ENCODE data around the gene PANX1.

Gene PANX1

DNA sequence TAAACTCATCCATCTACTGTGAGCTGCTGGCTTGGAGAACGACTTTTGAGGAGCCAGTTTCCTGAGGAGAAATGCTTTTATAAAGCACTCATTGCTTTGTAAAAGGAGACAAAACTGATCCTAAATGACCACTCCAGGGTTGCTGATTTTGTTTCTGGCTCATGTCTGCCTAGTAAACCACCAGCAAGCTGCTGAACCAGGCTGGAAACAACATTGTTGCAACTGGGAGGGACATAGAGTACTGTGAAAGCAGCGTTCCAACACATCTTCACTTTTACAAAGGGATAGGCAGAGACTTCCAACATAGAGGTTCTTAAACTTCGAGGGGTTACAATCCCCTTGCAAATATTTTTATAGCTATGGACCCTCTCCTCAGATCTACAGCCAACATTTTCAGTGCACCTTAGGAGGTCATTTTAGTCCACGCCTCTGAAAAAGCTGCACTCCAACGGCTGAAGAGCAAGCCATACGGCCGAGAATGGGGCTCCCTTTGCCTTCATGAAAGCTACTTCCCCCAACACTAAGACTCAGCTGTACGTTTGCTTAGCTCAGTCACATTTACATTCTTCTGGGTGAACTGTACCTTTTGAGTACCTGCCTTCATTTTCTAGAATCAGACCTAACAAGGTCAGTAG lies 54.7 kb downstream of the PANX1 start:
- Histone ChIP-seq H3K27me3 (ENCODE audit: control insufficient read depth, insufficient read depth, low read length) (no peaks in the 10 kb centered on the region), H3K9ac (ENCODE audit: low read length) (no peak overlapping the region), H3K9me3 (ENCODE audit: control insufficient read depth, low read length) (no peaks in the 10 kb centered on the region), H3K36me3 (ENCODE audit: control insufficient read depth, insufficient read depth, low read length) (no peaks in the 10 kb centered on the region), H3K4me1 (ENCODE audit: control insufficient read depth, insufficient read depth, low read length) (no peaks in the 10 kb centered on the region), H3K4me3 (ENCODE audit: low read length) (no peak overlapping the region)

DNA sequence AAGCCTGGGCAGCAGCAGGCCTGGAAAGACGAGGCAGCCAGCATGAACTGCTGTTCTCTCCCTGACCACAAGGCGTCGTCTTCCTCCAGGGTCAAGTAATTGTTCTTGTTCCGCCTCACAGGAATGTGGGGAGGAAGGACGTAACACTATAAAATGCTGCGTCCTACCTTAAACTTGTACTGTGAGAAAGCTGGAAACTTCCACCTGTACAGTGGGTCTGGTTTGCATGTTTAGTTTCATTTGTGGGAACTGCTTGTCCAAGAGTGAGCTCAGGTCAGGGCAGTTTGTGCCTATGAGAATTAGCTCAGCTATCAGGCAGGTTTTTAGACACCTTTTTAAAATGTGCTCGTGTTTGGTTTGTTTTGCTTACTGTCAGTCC lies 55.2 kb downstream of the PANX1 start:
- Histone ChIP-seq H3K4me3 (ENCODE audit: low read length) (no peak overlapping the region), H3K4me1 (ENCODE audit: control insufficient read depth, insufficient read depth, low read length) (no peaks in the 10 kb centered on the region), H3K9me3 (ENCODE audit: control insufficient read depth, low read length) (no peaks in the 10 kb centered on the region), H3K9ac (ENCODE audit: low read length) (no peak overlapping the region), H3K36me3 (ENCODE audit: control insufficient read depth, insufficient read depth, low read length) (no peaks in the 10 kb centered on the region), H3K27me3 (ENCODE audit: control insufficient read depth, insufficient read depth, low read length) (no peaks in the 10 kb centered on the region)

DNA sequence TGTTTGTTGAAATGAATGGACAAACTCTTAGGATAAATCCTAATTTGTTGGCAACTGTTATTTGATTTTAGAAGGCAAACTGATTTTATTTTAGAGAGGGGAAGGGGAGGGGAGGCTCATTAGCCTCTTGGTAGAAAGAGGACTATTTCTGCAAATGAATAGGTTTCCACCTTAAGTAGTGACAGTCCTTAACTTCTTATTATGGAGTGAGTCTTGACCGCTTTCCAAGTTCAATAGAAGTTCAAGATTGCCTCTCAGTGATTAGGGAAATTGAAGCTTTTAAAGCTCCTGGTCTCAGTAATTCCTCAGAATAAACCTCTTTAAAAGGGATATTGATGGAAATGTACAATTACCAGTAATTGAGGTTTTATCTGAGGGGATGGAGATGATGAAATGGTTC lies 55.7 kb downstream of the PANX1 start:
- no peak overlapping the region for H3K4me3 ChIP-seq (ENCODE audit: low read length)

DNA sequence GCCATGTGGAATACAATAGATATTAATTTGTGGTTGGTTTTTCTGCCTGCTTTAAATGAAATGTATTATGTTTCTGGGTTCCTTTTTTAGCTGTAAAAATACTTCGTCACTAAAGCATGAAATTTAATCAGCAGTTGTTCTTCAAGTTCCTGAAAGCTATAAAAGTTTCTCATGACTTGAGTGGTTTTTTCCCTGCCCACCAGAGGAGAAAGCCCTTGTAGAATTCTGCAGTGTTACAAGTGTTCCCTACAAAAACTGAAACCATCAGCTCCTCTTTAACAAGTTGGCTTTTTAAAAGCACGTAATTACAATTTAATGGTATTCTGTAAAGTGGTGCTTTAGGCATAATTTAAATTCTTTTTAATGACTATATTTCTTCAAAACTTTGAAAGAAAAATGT lies 56.2 kb downstream of the PANX1 start:
- Histone ChIP-seq H3K27me3 (ENCODE audit: control insufficient read depth, insufficient read depth, low read length) (no peaks in the 10 kb centered on the region), H3K9ac (ENCODE audit: low read length) (no peak overlapping the region), H3K4me3 (ENCODE audit: low read length) (no peak overlapping the region), H3K9me3 (ENCODE audit: control insufficient read depth, low read length) (no peaks in the 10 kb centered on the region), H3K4me1 (ENCODE audit: control insufficient read depth, insufficient read depth, low read length) (no peaks in the 10 kb centered on the region), H3K36me3 (ENCODE audit: control insufficient read depth, insufficient read depth, low read length) (no peaks in the 10 kb centered on the region)

More for the DNA sequence above, 55.7 kb downstream of the PANX1 start:
- no peaks in the 10 kb centered on the region for H3K36me3 ChIP-seq (ENCODE audit: control insufficient read depth, insufficient read depth, low read length)
- H3K9me3 ChIP-seq (ENCODE audit: control insufficient read depth, low read length): no peaks in the 10 kb centered on the region
- no peaks in the 10 kb centered on the region for H3K4me1 ChIP-seq (ENCODE audit: control insufficient read depth, insufficient read depth, low read length)
- H3K9ac ChIP-seq (ENCODE audit: low read length): no peak overlapping the region
- H3K27me3 ChIP-seq (ENCODE audit: control insufficient read depth, insufficient read depth, low read length): no peaks in the 10 kb centered on the region

DNA sequence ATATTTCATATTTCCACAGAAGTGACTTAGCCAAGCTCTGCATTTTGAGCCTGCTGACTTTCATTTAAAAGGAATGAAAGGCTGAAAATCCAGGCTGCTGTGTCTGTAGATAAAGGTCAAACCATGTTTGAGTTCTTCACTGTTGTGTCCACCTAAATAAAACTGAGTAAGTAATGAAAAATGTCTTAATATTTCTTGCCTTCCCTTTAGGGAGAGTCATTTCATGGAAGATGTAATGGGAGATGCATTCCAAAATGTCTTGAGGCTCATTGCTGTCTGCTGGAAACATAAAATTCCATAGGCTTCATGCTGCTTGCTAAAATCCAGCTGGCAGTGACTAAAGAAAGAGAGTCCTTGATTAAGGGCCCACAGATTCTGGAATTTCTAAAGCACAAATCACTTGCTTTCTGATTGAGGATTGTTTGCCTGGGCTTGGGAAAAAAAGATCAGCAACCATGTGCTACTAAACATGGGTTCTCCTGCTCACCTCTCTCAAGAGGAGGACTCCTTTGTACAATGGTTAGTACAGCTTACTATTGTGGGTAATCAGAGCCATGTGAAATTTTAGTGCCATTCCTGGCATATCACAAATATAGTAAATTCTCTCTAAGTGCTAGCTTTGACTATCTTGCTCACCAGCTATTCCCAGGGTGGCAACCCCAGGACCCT lies 56.9 kb downstream of the PANX1 start:
- Histone ChIP-seq H3K27me3 (ENCODE audit: control insufficient read depth, insufficient read depth, low read length) (no peaks in the 10 kb centered on the region), H3K4me3 (ENCODE audit: low read length) (no peak overlapping the region), H3K4me1 (ENCODE audit: control insufficient read depth, insufficient read depth, low read length) (no peaks in the 10 kb centered on the region), H3K9ac (ENCODE audit: low read length) (no peak overlapping the region), H3K36me3 (ENCODE audit: control insufficient read depth, insufficient read depth, low read length) (no peaks in the 10 kb centered on the region), H3K9me3 (ENCODE audit: control insufficient read depth, low read length) (no peaks in the 10 kb centered on the region)

DNA sequence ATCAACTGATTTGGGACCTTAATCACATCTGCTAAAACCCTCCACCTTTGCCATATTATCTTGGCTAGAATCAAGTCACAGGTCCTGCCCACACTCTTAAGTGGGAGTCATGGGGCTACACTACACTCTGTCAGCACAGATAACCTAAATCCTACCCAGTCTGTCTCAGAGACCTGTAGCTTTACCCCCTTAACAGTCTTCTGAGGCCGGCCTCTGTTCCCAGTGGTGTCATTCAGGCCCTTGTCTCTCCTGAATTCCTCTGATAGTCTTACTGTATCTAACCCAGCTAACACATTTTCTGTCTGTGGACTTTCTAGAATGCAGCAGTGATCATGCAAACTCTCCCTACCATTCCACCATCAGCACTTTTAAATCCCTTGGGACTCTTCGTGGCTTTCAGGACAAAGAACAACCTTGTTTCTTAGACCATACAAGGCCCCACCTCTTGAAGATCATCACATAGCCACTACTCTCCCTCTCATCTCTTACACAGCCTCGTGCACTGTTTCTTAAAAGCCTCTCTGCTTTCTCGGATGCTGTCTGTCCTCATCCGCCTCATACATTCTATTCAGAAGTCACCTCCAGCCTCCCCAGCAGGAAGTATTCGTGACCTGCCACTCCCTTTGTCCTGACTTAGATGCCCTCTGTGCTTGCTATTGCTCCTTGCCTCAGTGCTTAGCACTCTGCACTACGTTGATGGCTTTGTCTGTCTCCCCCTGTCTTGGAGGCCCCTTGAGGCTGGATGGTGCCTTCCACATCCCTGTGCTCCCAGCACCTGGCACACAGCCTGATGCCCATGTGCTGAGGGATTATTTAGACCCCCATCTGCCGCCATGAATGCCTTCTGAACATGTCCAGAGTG lies 57.9 kb downstream of the PANX1 start:
- H3K9ac ChIP-seq (ENCODE audit: low read length): no peak overlapping the region
- no peaks in the 10 kb centered on the region for H3K4me1 ChIP-seq (ENCODE audit: control insufficient read depth, insufficient read depth, low read length)
- H3K4me3 ChIP-seq (ENCODE audit: low read length): no peak overlapping the region
- H3K36me3 ChIP-seq (ENCODE audit: control insufficient read depth, insufficient read depth, low read length): no peaks in the 10 kb centered on the region
- no peaks in the 10 kb centered on the region for H3K9me3 ChIP-seq (ENCODE audit: control insufficient read depth, low read length)
- H3K27me3 ChIP-seq (ENCODE audit: control insufficient read depth, insufficient read depth, low read length): no peaks in the 10 kb centered on the region

DNA sequence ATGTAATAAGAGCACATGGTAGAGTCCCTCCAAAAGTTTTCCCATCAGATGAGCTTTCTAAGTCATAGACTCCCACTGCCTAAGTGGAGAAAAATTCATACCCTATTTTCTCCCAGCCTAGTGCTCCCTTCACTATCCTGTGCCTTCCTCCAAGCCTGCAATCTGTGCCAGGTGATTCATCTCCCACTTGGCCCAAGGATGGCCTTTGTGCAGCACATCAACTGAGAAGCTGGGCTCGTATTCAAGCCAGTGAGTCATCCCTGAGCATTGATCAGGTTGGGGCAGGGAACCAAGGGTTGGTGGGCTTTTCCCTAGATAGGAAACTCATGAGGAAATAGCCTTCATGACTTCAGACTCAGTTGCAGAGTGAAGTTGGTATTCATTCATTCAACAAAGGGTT lies 64.6 kb downstream of the PANX1 start:
- no peaks in the 10 kb centered on the region for H3K9me3 ChIP-seq (ENCODE audit: control insufficient read depth, low read length)
- H3K27me3 ChIP-seq (ENCODE audit: control insufficient read depth, insufficient read depth, low read length): no peaks in the 10 kb centered on the region
- peaks cover 4% of the 10 kb centered on the region for H3K4me1 ChIP-seq (ENCODE audit: control insufficient read depth, insufficient read depth, low read length)
- H3K4me3 ChIP-seq (ENCODE audit: low read length): no peak overlapping the region
- H3K36me3 ChIP-seq (ENCODE audit: control insufficient read depth, insufficient read depth, low read length): no peaks in the 10 kb centered on the region
- H3K9ac ChIP-seq (ENCODE audit: low read length): no peak overlapping the region

DNA sequence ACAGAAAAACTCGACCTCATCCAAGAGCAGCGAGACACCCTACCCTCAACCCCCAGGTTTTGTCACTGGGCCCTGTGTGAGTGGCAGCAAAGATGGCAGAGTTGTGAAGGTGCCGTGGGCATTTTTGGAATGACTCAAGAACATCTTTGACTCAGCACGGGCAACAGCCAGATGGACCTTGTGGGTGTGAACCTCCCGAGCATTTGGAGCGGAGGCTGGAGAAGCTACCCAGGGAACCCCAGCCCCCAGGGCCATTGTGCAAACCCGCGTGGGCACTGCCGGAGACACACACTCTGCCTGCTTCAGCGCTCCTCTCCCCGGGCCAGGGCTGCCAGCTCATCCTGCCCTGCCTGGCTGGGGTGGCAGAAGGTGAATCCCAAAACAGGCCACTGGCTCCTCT lies 66.1 kb downstream of the PANX1 start:
- peaks cover 4% of the 10 kb centered on the region for H3K4me1 ChIP-seq (ENCODE audit: control insufficient read depth, insufficient read depth, low read length)
- H3K9me3 ChIP-seq (ENCODE audit: control insufficient read depth, low read length): no peaks in the 10 kb centered on the region
- no peak overlapping the region for H3K9ac ChIP-seq (ENCODE audit: low read length)
- H3K4me3 ChIP-seq (ENCODE audit: low read length): no peak overlapping the region
- no peaks in the 10 kb centered on the region for H3K27me3 ChIP-seq (ENCODE audit: control insufficient read depth, insufficient read depth, low read length)
- H3K36me3 ChIP-seq (ENCODE audit: control insufficient read depth, insufficient read depth, low read length): no peaks in the 10 kb centered on the region

DNA sequence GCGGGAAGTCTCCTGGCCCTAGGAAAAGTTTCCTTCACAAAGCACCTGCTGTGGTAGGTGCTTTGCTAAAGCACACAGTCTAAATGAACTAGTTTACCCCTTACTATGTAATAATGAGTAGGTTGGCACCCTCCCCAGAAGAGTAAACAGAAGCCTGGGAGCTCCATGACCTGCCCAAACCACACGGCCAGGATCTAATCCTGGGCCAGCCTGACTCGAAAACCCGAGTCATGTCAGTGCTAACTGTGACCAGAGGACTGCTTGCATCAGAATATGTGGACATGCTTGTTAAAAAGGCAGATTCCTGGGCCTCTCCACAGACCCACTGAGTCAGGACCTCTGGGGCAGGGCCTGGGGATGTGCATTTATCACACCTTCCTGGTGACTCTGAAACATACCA lies 67.7 kb downstream of the PANX1 start:
- no peaks in the 10 kb centered on the region for H3K36me3 ChIP-seq (ENCODE audit: control insufficient read depth, insufficient read depth, low read length)
- H3K9ac ChIP-seq (ENCODE audit: low read length): no peak overlapping the region
- H3K27me3 ChIP-seq (ENCODE audit: control insufficient read depth, insufficient read depth, low read length): no peaks in the 10 kb centered on the region
- peaks cover 4% of the 10 kb centered on the region for H3K4me1 ChIP-seq (ENCODE audit: control insufficient read depth, insufficient read depth, low read length)
- H3K4me3 ChIP-seq (ENCODE audit: low read length): no peak overlapping the region
- H3K9me3 ChIP-seq (ENCODE audit: control insufficient read depth, low read length): no peaks in the 10 kb centered on the region

DNA sequence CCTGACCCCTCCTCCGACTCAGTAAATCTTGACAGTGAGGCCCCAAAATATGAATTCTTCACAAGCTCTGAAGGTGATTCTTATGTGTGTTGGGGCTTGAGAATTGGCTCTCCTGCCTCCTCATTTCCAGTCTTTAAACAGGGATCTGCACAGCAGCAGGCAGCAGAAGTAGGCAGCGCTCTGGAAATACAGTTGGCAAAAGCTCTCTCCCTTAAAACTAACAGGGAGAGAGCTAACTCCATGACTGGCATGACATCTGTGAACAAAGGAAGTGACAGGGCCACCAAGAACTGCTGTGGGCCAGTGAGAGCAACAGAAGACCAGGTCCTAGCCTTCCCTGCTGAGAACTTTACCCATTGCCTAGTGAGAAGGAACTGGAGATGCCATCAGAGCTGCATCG lies 70.1 kb downstream of the PANX1 start:
- Histone ChIP-seq H3K27me3 (ENCODE audit: control insufficient read depth, insufficient read depth, low read length) (no peaks in the 10 kb centered on the region), H3K4me3 (ENCODE audit: low read length) (no peak overlapping the region), H3K4me1 (ENCODE audit: control insufficient read depth, insufficient read depth, low read length) (peaks cover 4% of the 10 kb centered on the region), H3K36me3 (ENCODE audit: control insufficient read depth, insufficient read depth, low read length) (no peaks in the 10 kb centered on the region), H3K9me3 (ENCODE audit: control insufficient read depth, low read length) (no peaks in the 10 kb centered on the region), H3K9ac (ENCODE audit: low read length) (no peak overlapping the region)

DNA sequence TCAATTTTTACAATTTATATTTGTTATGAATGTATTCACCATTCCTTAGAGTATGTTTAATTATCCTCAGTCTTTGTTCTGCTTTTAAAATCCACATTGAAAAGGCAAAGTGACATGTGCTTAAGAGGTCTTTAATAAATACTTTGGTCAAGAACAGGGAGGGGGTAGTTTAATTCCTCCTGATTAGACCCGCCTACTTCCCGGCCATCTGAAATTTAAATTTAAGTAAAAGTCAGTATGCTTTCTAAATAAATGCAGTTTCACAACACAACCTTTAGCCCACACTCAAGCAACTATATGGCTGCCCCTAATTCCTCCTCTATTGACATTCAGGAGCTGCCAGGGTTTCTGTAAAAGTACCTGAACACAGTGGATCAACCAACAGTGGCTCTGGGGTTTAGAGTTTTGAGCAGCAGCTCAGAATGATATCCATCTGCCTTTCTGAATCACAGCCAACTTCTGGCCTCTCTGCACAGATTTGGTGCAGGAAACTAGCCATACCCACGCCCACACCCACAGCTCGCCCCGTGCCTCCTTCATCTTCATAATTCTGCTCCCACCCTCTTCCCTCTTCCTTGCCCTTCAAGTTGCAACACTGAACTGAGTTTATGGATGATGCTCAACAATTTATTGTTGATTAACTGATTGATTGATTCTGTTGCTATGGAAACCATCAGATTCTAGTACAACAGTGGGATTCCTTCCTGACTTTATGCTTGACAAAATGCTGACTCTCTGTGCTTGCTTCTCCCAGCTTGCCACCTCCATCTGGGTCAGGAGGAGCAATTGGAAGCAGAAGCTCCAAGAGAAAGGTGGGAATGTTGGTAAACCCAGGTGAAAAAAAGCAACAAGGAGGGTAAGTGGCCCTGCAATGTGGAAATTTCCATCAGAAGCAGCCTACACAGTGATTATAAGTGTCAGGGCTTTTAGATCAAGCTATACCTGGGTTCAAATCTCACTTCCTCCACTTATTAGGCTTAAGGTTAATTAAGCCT lies 70.8 kb downstream of the PANX1 start:
- H3K27me3 ChIP-seq (ENCODE audit: control insufficient read depth, insufficient read depth, low read length): no peaks in the 10 kb centered on the region
- no peaks in the 10 kb centered on the region for H3K9me3 ChIP-seq (ENCODE audit: control insufficient read depth, low read length)
- peaks cover 4% of the 10 kb centered on the region for H3K4me1 ChIP-seq (ENCODE audit: control insufficient read depth, insufficient read depth, low read length)
- no peaks in the 10 kb centered on the region for H3K36me3 ChIP-seq (ENCODE audit: control insufficient read depth, insufficient read depth, low read length)
- H3K9ac ChIP-seq (ENCODE audit: low read length): no peak overlapping the region
- no peak overlapping the region for H3K4me3 ChIP-seq (ENCODE audit: low read length)
